HUES64 (cell line): ENCODE results near the gene ZNF630.
A peak's percentile ranks its signal among the peaks of the same experiment; 100 is the strongest.
"Not testable (repeated sequence)": the region's sequence is repeated elsewhere in the genome, so short reads cannot be mapped to it uniquely, and the experiment has no call there.

Source experiments
- H3K27ac ChIP-seq: 2 replicates; pipeline ENCODE4 v1.7.0; 2013; ENCODE audit warnings: low read depth, low read length, inconsistent platforms
- H3K27me3 ChIP-seq: 2 replicates; pipeline ENCODE4 v1.6.1; 2013; ENCODE audit warnings: mild to moderate bottlenecking, low read length; ENCODE audit not compliant: insufficient read depth
- H3K36me3 ChIP-seq: 2 replicates; pipeline ENCODE4 v1.6.1; 2013; ENCODE audit warnings: mild to moderate bottlenecking, low read length; ENCODE audit not compliant: insufficient read depth
- H3K4me1 ChIP-seq: 2 replicates; pipeline ENCODE4 v1.6.1; 2013; ENCODE audit warnings: mild to moderate bottlenecking, low read length, moderate library complexity; ENCODE audit not compliant: insufficient read depth
- H3K4me3 ChIP-seq: 2 replicates; pipeline ENCODE4 v1.5.1; 2013; ENCODE audit warnings: mild to moderate bottlenecking, low read length, moderate library complexity
- H3K9ac ChIP-seq: 2 replicates; pipeline ENCODE4 v1.6.1; 2013; ENCODE audit warnings: mild to moderate bottlenecking, low read depth, low read length
- H3K9me3 ChIP-seq: 2 replicates; pipeline ENCODE4 v1.6.1; 2013; ENCODE audit warnings: low read depth, low read length; ENCODE audit not compliant: insufficient read depth
- WGBS: fragments of 150-250, 120-280 bp; methylation state at CpG from one replicate; pipeline ENCODE4 v1.1.7; 2013; ENCODE audit warnings: missing lambda C conversion rate; 5-methylcytosine and 5-hydroxymethylcytosine counted together

ZNF630 gene

DNA sequence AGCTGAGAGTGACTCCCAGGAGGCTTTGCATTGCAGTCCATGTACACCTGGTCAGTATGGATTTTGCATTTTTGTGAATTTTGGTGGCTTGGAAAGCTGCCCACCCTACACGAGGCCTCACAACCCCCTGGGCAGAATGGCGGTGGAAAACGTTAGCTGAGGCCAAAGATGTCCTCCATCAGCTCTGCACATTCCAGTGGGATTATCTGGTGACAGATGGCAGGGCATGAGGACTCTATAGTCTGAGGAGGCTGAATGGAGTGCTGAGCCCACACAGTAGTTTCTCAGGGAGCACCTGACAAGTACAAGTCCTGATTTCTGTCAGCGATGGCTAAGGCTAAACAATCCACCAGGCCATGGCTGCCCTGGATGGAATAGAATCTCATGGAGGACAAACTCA lies 43.9 kb downstream of the ZNF630 start:
- H3K4me1 ChIP-seq, H3K9ac ChIP-seq, H3K27ac ChIP-seq, H3K4me3 ChIP-seq, H3K9me3 ChIP-seq, H3K36me3 ChIP-seq, H3K27me3 ChIP-seq: not testable (repeated sequence)
- WGBS = 98% methylated on average over 3 of the region's 4 CpGs

DNA sequence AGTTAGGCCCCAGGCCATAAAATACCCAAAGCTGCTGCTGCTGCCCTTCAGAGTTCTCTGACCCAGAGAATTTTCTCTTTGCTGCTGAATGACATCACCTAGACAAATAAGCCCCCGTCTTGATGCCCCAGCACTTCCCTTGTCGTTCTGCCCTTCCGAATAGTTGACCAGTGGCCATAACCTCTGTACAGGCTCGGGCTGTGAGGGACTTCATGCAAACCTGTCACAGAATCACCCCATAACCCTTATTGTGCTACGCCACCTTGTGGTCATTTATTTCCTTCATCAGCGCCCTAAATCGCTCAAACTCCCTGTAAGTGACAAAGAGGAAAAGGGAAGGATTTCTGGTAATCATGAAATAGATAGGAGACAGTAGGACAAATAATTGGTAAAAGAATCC lies 45.9 kb downstream of the ZNF630 start:
- WGBS = 24% methylated on average over 4 of the region's 7 CpGs
- Histone ChIP-seq H3K27me3 (no peaks in the 10 kb centered on the region), H3K4me3 (no peak overlapping the region), H3K9me3 (no peaks in the 10 kb centered on the region), H3K4me1 (peaks cover 2% of the 10 kb centered on the region; the same call in 1 of the 2 replicates), H3K36me3 (no peaks in the 10 kb centered on the region), H3K9ac (no peak overlapping the region), H3K27ac (no peak overlapping the region)

DNA sequence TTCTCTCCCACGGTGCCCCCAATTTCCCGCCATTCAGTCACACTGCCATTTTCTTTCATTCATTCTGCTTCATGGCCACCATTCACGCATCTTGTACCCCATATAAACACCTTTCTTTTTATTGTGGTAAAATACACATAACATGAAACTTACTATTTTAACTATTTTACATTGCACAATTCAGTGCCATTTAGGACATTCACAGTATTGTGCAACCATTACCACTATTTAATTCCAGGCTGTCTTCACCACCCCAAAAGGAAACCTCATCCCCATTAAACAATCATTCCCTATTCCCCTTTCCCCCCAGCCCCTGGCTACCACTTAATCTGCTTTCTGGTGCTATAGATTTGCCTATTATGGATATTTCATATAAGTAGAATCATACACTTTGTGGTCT lies 48.7 kb downstream of the ZNF630 start:
- H3K4me3 ChIP-seq = no peak overlapping the region
- H3K9me3 ChIP-seq = no peaks in the 10 kb centered on the region
- WGBS = 95% methylated on average over 3 of the region's 3 CpGs
- no peak overlapping the region for H3K9ac ChIP-seq
- H3K27me3 ChIP-seq = no peaks in the 10 kb centered on the region
- no peak overlapping the region for H3K27ac ChIP-seq
- no peaks in the 10 kb centered on the region for H3K36me3 ChIP-seq
- peaks cover 3% of the 10 kb centered on the region; the same call in 1 of the 2 replicates for H3K4me1 ChIP-seq

DNA sequence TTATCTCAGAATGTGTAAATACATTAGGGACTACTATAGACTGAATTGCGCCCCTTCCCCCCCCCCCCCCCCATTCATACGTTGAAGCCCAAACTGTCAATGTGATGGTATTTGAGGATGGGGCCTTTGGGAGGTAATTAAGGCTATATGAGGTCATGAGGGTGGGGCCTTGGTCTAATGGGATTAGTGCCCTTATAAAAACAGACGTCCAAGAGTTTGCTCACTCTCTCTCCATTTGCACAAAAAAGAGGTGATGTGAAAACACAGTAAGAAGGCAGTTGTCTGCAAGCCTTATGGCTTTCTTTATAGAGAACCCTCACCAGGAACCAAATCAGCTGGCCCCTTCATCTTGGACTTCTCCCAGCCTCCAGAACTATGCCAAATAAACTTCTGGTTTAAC lies 49.3 kb downstream of the ZNF630 start:
- Histone ChIP-seq H3K9ac (no peak overlapping the region), H3K9me3 (no peaks in the 10 kb centered on the region), H3K4me3 (peak overlapping the region; percentile 98; the same call in 1 of the 2 replicates), H3K4me1 (peaks cover 3% of the 10 kb centered on the region; the same call in 1 of the 2 replicates), H3K27ac (no peak overlapping the region), H3K36me3 (no peaks in the 10 kb centered on the region), H3K27me3 (no peaks in the 10 kb centered on the region)
- no CpG with 5 or more reads among the region's 3 CpGs for WGBS

DNA sequence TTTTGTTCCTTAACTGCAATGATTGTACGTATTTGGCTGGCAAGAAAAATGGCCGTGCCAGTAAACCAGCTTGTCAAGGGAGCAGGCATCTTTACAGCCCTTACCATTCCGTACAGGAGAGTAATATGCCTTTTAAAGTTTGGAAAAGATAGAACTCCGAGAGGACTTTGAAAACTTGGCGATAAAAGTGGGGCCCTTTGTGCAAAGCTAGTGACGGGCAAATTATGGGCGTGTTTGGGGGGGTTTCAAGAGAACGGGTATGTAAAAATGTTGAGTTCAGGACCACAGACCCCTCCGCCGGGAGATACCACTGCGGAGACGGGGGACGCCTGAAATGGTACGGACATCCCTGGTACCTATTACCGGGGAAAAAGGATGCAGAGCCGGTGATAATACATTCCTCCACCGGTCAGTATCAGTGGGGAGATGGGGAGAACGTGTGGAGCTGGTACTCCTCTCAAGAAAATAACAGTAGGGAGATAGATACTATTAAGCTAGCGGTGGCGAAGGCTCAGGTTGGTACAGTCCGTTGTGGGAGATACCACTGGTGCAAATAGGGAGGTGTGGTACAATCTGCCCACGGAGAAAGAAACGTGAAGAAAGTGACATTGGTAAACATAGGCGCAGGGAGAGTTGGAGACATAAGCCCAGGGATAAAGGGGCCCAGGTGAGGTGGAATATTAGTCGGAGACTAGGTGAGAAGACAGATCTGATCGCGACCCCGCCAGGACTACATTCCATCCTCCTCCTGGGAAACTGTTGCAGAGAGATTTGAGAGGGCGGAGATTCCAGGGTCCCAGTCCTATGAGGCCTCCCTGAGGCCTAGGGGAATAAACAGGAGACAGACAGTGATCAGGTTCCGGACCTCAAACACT lies 50.2 kb downstream of the ZNF630 start:
- Histone ChIP-seq H3K36me3 (no peaks in the 10 kb centered on the region), H3K9me3 (no peaks in the 10 kb centered on the region), H3K4me3 (peak overlapping the region; percentile 98), H3K27me3 (no peaks in the 10 kb centered on the region), H3K9ac (peak overlapping the region; percentile 100), H3K4me1 (peaks cover 3% of the 10 kb centered on the region; the same call in 1 of the 2 replicates), H3K27ac (peak overlapping the region; percentile 97)
- 2% methylated on average over 26 of the region's 30 CpGs for whole genome bisulfite sequencing

DNA sequence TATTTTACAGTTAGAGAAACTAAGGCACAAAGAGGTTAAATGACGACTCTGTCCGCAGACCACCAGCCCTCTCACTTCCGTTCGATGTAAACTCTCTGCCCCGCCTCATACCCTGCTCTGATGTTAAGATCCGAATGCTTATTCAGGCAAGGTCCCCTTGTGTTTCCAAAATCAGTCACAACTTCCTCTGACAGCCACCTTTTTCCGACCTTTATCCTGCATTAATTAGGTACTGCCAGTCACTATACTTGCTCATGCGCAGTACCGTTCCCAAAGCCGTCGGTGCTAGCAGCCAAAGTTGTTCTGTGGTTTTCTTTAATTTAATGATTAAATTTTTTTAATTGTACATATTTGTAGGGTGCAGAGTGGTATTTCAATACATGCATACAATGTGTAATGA lies 51.0 kb downstream of the ZNF630 start:
- H3K4me3 ChIP-seq = peak overlapping the region; percentile 98
- H3K36me3 ChIP-seq, H3K4me1 ChIP-seq, H3K9me3 ChIP-seq, H3K9ac ChIP-seq, H3K27me3 ChIP-seq, H3K27ac ChIP-seq: not testable (repeated sequence)
- WGBS = 83% methylated on average over 7 of the region's 11 CpGs

DNA sequence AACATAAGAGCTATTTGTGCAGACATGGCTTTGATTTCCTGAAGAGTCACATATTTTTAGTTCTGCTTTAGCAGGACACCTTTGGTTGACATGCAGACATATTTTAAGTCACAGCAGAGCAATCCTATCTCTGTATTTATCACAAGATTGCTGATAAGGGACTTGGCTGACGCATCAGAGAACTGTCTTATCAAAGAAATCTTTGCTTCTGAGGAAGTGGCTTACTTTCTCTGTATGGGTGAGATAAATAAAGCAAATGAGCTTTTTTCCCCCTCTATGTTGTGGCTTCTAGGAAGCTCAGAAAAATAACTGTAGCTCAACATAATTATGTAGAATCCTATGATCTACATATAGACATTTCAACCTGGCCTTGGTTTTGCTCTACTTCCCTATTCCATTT lies 51.5 kb downstream of the ZNF630 start:
- not testable (repeated sequence) for H3K27ac ChIP-seq, H3K9me3 ChIP-seq, H3K36me3 ChIP-seq, H3K4me3 ChIP-seq, H3K4me1 ChIP-seq, H3K27me3 ChIP-seq, H3K9ac ChIP-seq
- no CpG with 5 or more reads among the region's 1 CpG for WGBS

DNA sequence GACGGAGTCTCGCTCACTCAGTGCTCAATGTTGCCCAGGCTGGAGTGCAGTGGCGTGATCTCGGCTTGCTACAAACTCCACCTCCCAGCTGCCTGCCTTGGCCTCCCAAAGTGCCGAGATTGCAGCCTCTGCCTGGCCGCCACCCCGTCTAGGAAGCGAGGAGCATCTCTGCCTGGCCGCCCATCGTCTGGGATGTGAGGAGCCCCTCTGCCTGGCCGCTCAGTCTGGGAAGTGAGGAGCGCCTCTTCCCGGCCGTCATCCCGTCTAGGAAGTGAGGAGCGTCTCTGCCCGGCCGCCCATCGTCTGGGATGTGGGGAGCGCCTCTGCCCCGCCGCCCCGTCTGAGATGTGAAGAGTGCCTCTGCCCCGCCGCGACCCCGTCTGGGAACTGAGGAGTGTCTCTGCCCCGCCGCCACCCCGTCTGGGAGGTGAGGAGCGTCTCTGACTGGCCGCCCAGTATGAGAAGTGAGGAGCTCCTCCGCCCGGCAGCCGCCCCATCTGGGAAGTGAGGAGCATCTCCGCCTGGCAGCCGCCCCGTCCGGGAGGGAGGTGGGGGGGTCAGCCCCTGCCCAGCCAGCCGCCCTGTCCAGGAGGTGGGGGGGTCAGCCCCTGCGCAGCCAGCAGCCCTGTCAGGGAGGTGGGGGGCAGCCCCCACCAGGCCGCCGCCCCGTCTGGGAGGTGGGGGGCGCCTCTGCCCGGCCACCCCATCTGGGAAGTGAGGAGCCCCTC lies 54.7 kb downstream of the ZNF630 start:
- not testable (repeated sequence) for H3K9me3 ChIP-seq, H3K27me3 ChIP-seq, H3K4me3 ChIP-seq, H3K36me3 ChIP-seq, H3K9ac ChIP-seq, H3K4me1 ChIP-seq, H3K27ac ChIP-seq
- 97% methylated on average over 25 of the region's 46 CpGs for WGBS

DNA sequence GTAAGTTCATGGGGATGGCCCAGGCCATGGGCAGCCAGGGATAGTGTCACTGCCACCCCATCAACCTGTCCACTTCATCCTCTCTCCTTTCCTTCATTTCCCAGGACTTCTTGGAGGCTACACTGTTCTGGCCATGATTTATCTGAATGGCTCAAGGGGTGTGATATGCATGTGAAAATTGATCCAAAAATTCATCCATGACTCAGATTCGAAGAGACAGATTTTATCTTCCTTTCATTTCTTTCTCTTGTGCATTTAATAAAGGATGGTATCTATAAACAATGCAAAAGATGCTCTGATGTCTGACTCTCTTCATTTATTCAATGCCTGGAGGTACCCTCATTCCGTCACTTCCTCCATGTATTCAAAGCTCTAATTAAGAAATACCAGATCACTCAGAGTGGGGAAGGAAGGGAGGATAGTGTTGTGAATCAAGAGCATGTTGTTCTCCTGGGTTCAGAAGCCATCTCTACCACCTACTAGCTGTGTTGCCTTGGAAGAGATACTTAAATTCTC lies 61.9 kb downstream of the ZNF630 start:
- WGBS = no CpG with 5 or more reads among the region's 2 CpGs
- not testable (repeated sequence) for H3K27ac ChIP-seq, H3K4me3 ChIP-seq, H3K4me1 ChIP-seq, H3K9me3 ChIP-seq, H3K36me3 ChIP-seq, H3K27me3 ChIP-seq, H3K9ac ChIP-seq
